Right forelimb (tissue), 1 donor: ENCODE measurements around the gene MYO10.

Experiments used
- DNase-seq: peaks from one replicate; pipeline ENCODE4 v3.0.0-alpha.2; 2018

The MYO10 gene

DNA sequence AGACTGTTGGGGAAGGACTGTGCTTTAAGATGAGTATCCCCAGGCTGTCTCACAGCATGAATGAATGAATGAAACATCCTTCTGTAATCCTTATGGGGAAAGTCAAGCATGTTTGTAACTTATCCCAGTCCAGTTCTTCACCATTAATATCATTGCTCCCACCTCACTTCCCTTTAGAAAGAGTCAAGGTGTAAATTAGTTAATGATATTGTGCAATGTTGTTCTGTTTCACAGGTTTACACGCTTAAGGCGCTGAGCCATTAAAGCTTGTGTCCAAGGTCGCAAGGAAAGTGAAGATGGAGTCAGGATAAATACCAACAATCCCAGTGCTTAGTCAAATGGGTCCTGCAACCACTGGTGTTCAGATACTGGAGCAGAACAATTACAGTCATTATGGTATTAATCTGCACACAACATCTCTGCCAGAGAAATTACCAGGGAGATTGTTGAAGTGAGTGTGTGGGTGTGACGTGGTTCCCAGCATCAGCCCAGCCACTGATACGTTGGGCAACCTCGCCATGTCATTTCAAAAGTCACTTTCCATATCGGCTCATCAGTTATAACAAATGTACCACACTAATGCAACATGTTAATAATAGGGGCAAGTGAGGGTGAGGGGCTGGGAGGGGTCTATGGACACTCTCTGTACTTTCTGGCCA, 1.5 kb upstream of the MYO10 start:
- peak; percentile 34 for DNase-seq

DNA sequence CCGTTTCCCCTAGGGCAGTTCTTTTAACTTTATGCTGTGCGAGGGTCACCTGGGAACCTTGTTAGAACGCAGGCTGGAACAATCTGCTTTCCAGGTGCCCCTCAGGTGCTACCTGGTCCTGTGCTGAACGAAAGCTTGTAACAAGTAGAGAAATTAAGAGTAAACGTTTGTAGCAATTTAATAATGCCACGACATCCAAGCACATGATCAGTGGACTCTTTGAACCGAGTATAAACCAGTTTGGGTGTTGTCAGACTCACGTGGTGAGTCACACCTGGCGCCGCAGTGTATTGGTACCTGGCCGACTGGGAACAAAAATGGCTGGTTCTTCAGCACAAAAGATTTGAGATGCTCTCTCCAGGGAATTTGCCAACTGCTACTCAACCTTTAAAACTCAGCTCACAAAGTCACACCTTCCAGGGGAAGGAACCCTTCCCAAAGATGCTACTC, 926 bp upstream of the MYO10 start:
- no peak for DNase-seq

DNA sequence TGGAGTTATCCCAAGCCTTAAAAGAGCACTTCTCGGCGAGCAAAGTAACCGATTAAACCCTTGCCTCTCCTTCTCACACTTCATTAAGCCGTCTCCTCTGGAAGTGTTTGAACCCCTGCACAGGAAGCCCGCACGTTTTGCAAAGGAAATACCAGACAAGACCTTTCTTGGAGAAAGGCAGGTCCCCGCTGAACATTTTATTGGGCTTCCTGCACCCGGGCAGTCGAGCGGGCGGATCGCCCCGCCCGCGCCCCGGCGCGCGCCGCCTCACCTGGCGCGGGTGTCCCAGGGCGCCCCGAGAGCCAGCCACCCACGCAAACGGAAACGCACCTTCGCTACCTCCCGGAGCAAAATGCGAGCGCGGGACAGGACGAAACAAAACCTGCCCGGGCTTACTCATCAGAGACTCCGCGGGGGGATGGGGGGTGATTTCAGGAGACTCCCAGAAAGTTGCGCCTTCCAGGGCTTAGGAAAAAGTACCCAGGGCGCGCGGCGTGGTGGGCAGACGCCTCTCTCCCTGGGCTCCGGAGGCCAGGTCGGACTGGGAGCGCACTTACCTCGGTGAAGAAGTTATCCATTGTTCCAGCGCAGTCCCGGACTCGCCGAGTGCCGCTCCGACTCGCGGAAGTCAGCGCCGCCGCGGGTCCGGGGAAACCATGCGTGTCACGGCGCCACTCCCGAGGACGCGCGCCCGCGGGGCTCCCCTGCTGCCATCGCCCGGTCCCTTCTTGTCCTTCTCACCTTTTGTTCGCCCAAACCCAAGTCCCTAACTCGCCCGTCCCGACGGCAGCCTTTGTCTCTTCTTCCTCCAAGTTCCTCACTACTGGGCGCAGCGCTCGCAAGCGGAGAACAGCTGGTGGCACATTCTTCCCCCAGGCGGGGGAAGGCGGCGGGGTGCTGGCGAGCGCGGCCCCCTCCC, 598 bp downstream of the MYO10 start:
- DNase-seq = no peak

DNA sequence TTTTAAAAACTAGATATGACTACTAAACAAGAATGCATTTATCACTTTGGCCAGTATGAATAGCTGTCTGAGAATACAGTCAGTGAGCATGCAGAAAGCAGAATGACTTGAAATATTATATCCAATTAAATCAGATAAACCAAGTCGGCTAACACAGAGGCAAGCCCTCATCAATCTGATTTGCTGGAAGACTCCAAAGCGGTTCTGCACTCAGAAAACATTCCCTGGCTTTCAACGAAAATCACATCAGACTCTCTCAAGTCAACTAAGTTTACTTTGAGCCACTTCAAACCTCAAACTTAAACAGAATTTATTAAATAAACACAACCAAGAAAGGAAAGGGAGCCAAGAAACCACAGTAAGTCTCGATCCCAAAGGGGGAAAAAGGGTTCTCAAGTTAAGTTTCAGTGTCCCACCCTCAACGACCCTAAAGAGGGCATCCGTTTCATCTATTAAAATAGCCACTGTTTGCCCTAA, 1.4 kb downstream of the MYO10 start:
- DNase-seq = no peak

DNA sequence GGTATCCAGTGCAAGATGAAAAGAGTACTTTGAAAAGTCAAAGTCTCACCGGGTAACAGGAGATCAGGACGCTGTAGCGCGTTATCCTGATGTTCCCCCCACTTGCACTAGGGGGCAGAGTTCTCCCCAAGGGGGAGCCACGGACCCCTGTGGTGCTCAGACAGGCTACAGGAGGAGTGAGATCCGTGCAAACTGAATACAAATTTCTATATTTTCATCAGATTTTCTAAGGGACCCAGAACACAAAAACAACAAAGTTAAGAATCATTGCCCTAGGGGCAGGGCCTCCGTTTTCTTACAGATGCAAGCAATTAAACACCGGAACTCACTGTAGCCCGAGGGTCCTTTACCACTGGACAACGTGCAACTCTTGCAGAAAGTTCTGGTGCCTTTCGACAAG, 2.0 kb downstream of the MYO10 start:
- DNase-seq = peak; percentile 81

DNA sequence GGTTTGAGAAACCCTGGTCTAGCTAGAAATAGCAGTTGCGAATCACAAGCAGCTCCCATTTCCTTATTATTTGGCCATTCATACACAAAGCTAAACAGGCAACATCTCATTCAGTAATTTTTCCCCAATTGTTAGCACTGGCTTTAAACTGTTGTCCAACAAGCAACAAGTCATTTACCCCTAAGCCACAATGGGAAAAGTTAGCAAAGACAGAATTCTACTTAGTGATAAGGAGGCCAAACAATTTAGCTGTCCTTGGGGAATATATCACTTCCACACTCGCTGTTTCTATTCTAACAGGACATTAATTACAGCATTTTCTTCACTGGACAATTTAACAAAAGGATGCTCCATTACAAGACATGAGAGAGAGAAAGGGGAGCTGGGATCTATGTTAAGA, 2.8 kb downstream of the MYO10 start:
- DNase-seq = peak; percentile 5

DNA sequence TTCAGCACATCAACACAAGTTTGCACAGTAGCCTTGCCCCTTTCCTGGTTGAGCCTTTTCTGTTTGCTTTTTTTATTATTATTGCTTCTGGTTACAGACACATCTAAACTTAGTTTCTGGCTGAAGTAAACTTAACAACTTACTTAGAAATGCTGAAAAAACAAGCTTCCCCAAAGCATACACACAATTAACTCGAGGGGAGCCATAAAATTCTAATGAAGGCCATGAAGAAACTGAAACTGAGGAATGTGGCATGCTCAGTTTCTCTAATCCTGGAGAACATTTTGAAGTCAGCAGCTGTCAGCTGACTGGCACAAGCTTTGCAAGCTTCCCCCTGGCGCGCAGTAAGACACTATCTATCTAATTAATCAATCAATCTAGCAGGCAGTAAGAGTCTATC, 3.7 kb downstream of the MYO10 start:
- peak; percentile 44 for DNase-seq

DNA sequence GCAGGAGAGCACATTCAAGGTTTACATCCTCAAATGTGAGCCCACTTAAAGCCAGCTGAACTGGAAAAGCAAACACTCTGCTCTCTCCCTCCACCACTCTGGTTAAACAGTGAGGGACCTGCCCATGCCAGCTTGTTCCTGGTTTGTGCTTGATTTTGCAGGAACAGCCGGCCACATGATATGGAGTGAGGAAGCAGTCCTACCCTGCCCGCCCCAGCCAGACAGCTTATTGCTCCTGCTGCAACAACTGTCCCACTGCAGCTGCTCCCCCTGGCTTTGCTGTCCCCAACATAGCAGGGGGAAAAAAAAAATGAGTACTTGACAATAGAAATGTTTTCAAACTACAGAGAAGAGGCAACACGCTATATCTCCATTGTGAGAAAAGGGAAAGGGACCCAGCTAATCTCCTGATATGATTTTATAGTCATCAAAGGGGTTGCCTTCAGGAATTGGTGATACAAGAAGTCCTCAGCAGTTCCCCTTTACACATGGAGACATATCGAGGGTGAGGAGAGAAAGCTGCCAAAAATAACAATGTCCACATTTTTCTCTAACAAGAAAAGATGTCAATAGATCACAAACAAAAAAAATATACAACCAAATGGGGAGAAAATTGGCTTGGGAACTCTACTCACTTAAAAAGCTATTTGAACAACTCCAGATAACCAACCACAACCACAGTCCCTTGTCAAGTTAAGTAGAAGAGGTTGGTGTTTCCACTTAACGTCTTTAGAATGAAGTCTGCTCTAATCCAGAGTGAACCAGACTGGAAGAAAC, 4.6 kb downstream of the MYO10 start:
- peak; percentile 48 for DNase-seq

DNA sequence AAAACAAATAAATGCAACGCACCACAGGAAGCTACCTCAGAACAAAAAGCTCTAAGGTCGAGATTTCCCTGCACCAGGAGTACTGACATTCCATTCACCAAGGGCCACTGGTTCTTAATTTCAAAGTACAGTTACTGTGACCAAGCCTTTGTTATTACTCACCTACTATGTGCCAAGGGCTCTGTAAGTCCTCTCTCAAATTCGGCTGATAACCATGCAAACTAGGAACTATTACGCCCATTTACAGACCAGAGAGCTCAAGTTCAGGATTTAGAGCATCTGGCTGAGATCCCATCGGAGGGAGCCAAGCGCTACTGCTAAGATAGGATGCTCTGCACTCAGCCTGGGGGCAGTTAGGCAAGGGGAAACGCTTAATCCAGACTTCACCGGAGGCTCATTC, 5.6 kb downstream of the MYO10 start:
- no peak for DNase-seq

DNA sequence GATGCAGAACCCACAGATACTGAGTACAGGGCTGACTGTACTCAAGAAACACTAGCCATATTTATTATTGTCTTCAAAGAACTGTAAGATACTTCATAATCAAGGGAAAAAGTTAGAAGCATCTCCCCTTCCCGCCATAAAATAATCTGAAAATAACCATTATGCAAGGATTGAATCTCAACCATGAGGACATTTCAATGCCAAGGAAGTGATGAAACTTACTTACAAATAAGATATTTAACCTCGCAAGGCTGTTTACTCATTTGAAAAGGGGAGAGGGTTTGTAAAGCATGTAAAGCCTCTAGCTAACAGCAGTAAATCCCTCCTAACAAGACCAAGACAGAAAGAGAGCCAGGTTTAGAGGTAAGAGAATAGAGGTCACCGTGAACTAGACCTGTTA, 6.3 kb downstream of the MYO10 start:
- DNase-seq = no peak

DNA sequence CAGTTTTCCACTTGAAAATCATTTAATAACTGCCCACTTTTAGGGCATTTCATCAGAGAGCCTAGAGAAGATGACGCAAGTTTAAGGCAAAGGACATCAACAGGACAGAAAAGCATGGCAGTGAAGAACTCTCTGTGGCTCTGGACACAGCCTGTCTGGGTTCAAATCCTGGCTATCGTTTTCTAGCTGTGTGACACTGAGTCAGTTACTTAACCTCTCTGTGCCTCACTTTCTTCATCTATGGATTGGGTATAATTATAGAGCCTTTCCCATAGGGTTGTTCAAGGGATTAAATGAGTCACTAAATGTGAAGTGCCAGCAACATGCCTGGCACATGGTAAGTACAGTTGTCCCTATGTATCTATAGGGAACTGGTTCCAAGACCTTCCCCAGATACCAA, 6.7 kb downstream of the MYO10 start:
- peak; percentile 4 for DNase-seq

DNA sequence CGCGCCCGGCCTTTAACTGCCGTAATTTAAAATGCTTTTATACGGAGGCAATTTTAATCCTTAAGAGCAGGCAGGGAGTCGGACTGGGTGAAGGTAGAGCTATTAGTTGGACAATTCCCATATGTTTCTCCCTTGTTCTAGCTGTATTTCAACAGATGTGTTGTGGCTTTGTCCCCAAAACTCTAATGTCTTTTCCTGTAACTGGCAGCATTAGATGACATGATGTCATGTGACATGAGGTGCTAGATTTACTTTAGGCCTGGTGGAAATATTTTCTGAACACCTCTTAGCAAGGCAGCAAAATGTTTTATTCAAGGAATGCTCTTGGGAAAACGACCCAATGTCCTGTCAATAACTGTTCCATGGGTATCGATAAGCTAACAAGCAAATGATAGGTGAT, 8.5 kb downstream of the MYO10 start:
- DNase-seq = no peak

DNA sequence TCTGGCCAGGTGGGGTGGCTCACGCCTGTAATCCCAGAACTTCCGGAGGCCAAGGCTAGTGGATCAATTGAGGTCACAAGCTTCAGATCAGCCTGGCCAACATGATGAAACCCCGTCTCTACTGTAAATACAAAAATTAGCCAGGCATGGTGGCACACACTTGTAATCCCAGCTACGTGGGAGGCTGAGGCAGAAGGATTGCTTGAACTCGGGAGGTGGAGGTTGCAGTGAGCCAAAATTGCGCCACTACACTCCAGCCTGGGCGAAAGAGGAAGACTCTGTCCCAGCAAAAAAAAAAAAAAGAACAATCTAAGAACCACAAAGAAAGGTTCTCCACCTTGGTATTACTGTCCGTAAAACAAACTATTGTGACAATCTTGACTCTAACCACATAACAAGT, 9.7 kb downstream of the MYO10 start:
- peak; percentile 17 for DNase-seq

DNA sequence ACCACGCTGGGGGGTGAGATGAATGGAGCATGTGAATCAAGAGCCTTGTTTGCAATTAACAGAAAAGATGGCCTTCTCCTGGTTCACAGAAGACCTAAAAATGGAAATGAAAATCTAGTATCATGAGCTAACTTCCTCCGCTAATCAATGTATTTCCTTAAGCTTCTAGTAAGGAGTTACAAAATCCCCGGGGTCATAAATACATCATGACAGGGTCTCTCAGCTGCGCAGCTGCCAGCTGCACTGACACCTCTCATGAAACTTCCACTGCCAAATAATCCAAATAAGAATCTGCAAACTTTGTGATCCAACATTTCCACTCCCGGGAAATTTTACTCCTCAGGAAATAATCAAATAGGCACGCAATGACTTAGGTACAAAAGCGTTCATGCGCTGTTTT, 11.9 kb downstream of the MYO10 start:
- DNase-seq = no peak

DNA sequence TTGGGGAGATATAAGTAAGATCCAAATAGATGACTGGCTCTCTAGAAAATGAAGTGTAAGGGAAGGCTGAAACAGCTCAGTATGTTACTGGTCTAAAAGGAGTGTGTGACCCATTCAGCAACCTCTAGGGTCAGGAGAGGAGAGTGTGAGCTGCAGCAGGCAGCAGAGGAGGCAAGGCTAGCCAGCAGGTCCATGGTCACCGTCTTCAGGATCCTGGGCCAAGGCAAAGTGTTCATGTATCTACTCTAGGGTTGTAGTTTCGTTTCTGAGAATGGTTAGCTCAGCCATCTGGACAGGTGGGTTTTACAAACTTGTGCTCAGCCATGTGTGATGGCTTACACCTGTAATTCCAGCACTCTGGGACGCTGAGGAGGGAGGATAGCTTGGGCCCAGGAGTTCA, 13.7 kb downstream of the MYO10 start:
- peak; percentile 24 for DNase-seq

DNA sequence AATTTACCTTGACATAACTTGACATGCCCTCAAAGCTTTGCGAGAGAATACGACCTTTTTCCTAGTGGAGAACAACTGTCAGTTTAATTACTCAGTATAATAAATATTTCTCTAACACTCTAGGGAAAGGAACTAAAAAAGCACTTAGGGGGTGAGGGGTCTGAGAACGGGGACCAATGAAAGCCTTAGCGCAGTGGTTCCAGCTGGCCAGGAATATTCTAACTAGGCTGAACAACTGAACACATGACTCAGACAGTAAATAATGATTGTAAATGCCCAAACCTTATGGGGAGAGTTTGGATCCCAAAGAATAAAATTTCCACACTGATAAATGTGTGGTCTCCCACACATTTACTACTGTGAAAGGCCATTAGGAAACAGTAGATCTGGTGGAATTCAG, 14.9 kb downstream of the MYO10 start:
- DNase-seq = no peak

DNA sequence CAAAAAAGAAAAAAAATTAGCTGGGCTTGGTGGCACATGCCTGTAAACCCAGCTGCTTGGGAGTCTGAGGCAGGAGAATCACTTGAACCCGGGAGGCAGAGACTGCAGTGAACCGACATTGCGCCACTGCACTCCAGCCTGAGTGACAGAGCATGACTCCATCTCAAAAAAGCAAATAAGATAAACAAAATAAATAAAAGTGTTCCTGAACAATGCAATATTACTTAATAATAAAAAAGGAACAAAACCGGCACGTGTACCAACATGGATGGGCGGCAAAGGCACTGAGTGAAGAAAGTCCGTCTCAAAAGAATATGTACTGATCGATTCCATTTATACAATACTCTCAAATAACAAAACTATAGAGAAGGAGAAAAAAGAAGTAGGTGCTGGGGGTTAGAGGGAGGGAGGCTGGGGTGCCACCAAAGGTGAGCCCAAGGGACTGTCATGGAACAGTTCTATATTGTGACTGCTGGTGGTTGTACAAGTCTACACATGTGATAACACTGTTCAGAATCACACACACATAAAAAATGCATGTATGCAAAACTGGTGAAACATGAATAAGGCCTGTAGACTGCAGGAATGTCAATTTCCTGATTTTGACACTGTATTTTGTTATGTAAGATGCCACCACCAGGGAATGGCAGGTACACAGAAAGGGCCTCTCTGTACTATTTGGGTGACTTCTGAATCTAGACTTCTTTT, 15.8 kb downstream of the MYO10 start:
- peak; percentile 11 for DNase-seq

DNA sequence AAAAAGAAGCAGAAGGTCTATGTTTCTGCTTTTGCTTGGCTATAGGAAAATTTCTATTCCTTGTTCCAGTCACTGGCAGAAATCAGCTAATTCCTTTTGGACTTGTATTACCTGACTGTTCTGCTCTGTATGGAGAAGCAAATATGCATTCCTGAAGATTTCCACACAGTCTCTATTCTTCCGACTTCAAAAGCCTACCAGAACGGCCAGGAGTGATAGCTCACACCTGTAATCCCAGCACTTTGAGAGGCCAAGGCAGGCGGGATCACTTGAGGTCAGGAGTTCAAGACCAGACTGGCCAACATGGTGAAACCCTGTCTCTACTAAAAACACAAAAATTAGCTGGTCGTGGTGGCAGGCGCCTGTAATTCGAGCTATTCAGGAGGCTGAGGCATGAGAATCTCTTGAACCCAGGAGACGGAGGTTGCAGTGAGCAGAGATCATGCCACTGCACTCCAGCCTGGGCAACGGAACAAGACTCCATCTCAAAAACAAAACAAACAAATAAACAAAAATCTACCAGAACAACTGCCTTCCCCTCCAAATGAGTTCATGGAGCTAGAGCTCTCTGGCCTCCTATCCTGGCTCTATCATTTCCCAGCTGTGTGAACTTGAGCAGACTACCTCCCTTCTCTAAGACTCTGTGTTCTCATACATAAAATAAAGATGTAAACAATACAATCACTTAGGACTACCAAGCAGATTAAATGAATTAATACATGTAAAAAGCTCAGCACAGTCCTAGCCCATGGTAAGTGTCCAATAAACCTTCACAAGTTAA, 17.0 kb downstream of the MYO10 start:
- peak; percentile 26 for DNase-seq

DNA sequence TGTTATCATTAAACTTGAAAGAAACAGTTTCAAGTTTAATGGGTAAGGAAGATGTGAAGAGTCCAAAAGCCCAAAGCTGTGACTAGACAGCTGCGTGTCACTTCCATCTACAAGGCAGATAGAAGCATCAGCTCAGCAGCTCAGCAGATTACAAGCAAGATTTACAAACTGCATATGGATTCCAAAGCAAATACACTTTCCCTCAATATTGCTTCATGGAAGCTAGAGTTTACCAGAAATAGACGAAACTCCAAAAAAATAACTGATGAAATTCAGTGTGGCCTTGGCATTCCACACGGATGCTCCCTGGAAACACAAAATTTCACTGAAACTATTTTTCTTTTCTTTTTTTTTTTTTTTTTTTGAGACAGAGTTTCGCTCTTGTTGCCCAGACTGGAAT, 17.9 kb downstream of the MYO10 start:
- DNase-seq = peak; percentile 18

DNA sequence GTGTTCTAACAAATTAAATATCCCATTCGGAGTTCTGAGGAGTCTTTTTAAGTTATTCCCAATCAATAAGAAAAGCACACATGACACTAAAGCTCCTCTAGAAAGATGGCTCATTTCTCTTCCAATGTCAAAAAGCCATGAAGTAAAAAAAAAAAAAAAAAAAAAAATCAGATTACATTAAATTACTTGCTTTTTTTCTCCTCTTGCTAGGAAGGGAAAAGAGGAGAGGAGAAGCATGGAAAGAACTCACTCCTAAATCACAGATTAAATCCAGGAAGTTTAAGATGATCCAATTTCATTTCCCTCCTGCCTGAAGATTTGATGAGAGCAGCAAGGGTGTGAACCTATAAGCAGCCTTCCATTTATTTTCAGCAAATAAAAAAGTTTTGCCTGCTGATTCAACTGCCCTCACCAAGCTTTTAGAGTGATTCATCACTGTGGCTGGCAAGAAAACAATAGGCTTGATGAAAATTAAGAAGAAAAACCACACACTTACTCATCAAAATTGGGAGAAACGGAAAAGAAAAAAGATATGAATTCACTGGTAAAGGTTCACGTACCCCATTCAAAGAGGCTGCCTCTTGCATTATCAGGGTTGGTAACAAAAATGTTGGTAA, 19.7 kb downstream of the MYO10 start:
- no peak for DNase-seq

DNA sequence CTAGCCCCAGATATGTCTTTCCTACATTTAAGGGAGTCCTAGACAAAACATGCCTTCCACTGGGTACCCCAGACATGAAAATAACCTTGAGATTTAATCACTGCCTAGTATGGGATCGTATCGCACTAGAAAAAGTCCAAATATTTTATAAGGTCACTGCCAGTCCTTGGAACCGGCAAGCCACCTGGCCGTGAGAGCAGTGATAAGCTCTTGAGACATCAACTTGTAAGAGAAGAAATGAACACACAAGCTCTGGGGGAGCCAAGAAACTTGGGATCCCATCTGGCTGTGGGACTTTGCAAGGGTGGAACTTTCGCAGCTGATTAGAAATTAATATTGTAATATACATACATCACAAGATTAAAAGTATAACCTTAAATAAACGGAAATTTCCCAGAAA, 21.5 kb downstream of the MYO10 start:
- no peak for DNase-seq

DNA sequence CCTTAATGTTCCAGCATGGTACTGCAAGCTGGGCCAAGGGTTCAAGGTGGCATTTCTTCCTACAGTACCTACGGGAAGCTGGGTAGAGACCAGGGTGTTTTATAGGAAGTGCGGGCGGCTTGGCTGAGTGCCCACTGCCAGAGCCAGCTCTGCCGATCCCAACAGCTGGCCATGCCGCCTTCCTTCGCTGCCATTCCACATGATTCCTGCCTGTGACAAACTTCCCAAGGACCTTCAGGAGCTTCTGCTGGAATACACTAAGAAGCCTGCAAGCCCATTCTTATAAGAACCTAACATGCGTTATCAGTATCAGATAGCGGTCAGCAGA, 22.0 kb downstream of the MYO10 start:
- DNase-seq = no peak
